HEK293 (cell line): ENCODE data around the gene ARNT2.
A peak's percentile ranks its signal among the peaks of the same experiment; 100 is the strongest.

Experiments used
- CTCF ChIA-PET: fragments of 350-600 bp; formaldehyde crosslinking; extraction: SDS; loops from one replicate; lab custom pipeline; 2021; ENCODE audit warnings: antibody characterized with exemption; lab: Yijun Ruan, JAX
- POLR2A ChIA-PET: fragments of 300-600 bp; formaldehyde crosslinking; extraction: SDS; loops from one replicate; lab custom pipeline; 2020; ENCODE audit warnings: antibody characterized with exemption, inconsistent platforms; lab: Yijun Ruan, JAX
- H3K27ac ChIP-seq: fragments of 200-500 bp; sonication (Bioruptor generic); 2 replicates; pipeline ENCODE4 v1.5.1; 2014; ENCODE audit warnings: low read depth, low read length, control low read depth, inconsistent platforms; ENCODE audit errors: extremely low read depth
- H3K36me3 ChIP-seq, 2 experiments: fragments of 200-500 bp in 1 of 2; sonication (Bioruptor generic) in 1 of 2; 1 replicate in 1 of 2; 2 replicates in 1 of 2; pipeline ENCODE4 v1.5.1; 2014 to 2017; ENCODE audit warnings: inconsistent platforms in 2 of 2, low read length in 2 of 2; ENCODE audit not compliant: control insufficient read depth in 2 of 2, insufficient read depth in 1 of 2
- H3K4me1 ChIP-seq: fragments of 200-500 bp; sonication (Bioruptor generic); 2 replicates; pipeline ENCODE4 v1.5.1; 2014; ENCODE audit warnings: mild to moderate bottlenecking, low read length, inconsistent platforms; ENCODE audit not compliant: control insufficient read depth, insufficient read depth
- H3K4me3 ChIP-seq: 2 replicates; pipeline ENCODE4 v1.5.1; 2011; ENCODE audit warnings: low read depth, mild to moderate bottlenecking, control low read depth, low read length, moderate library complexity
- H3K9me3 ChIP-seq: fragments of 200-500 bp; sonication (Bioruptor generic); 2 replicates; pipeline ENCODE4 v1.5.1; 2014; ENCODE audit warnings: low read depth, low read length, inconsistent platforms; ENCODE audit not compliant: control insufficient read depth, insufficient read depth
- FEZF1 ChIP-seq: fragments of 450-650 bp; formaldehyde crosslinking; IDR thresholded peaks from 2 replicates; pipeline ENCODE4 v1.5.1; 2016; ENCODE audit warnings: missing biosample characterization, missing genetic modification characterization
- HOXA7 ChIP-seq: sonication (generic); formaldehyde crosslinking; IDR thresholded peaks from 2 replicates; pipeline ENCODE4 v1.8.1; 2022; ENCODE audit warnings: missing genetic modification reagents, borderline replicate concordance
- KLF1 ChIP-seq: fragments of 450-650 bp; formaldehyde crosslinking; IDR thresholded peaks from 2 replicates; pipeline ENCODE4 v1.5.1; 2016; ENCODE audit warnings: missing biosample characterization, missing genetic modification characterization
- KLF8 ChIP-seq: fragments of 450-650 bp; formaldehyde crosslinking; IDR thresholded peaks from 2 replicates; pipeline ENCODE4 v1.5.1; 2016; ENCODE audit warnings: missing biosample characterization, missing genetic modification characterization
- MZF1 ChIP-seq: fragments of 450-650 bp; formaldehyde crosslinking; IDR thresholded peaks from 2 replicates; pipeline ENCODE4 v1.5.1; 2017; ENCODE audit warnings: missing biosample characterization, missing genetic modification characterization, borderline replicate concordance
- SP7 ChIP-seq: fragments of 450-650 bp; formaldehyde crosslinking; IDR thresholded peaks from 2 replicates; pipeline ENCODE4 v1.5.1; 2016; ENCODE audit warnings: missing biosample characterization, missing genetic modification characterization
- YY2 ChIP-seq: fragments of 450-650 bp; formaldehyde crosslinking; IDR thresholded peaks from 2 replicates; pipeline ENCODE4 v1.5.1; 2016; ENCODE audit warnings: missing biosample characterization, missing genetic modification characterization
- ZBTB21 ChIP-seq: fragments of 450-650 bp; formaldehyde crosslinking; IDR thresholded peaks from 2 replicates; pipeline ENCODE4 v1.5.1; 2017; ENCODE audit warnings: missing biosample characterization, missing genetic modification characterization
- ZIC2 ChIP-seq: fragments of 450-650 bp; formaldehyde crosslinking; IDR thresholded peaks from 2 replicates; pipeline ENCODE4 v1.5.1; 2016; ENCODE audit warnings: missing biosample characterization, missing genetic modification characterization
- ZNF121 ChIP-seq: fragments of 450-650 bp; formaldehyde crosslinking; IDR thresholded peaks from 2 replicates; pipeline ENCODE4 v1.5.1; 2016; ENCODE audit warnings: missing biosample characterization, missing genetic modification characterization
- ZNF148 ChIP-seq: fragments of 450-650 bp; formaldehyde crosslinking; IDR thresholded peaks from 2 replicates; pipeline ENCODE4 v1.5.0; 2017; ENCODE audit warnings: missing biosample characterization, missing genetic modification characterization, borderline replicate concordance
- ZNF280C ChIP-seq: fragments of 450-650 bp; formaldehyde crosslinking; IDR thresholded peaks from 2 replicates; pipeline ENCODE4 v1.5.1; 2016; ENCODE audit warnings: missing biosample characterization, missing genetic modification characterization
- ZNF391 ChIP-seq: fragments of 450-650 bp; formaldehyde crosslinking; IDR thresholded peaks from 2 replicates; pipeline ENCODE4 v1.5.1; 2016; ENCODE audit warnings: low read depth, missing biosample characterization, missing genetic modification characterization, borderline replicate concordance
- ZNF433 ChIP-seq: fragments of 450-650 bp; formaldehyde crosslinking; IDR thresholded peaks from 2 replicates; pipeline ENCODE4 v1.5.1; 2016; ENCODE audit warnings: missing biosample characterization, missing genetic modification characterization, low read depth
- ZNF549 ChIP-seq: fragments of 450-650 bp; IDR thresholded peaks from 2 replicates; pipeline ENCODE4 v1.5.1; 2018; ENCODE audit warnings: missing biosample characterization, missing genetic modification characterization, mild to moderate bottlenecking, inconsistent platforms, moderate library complexity
- ZNF558 ChIP-seq: fragments of 450-650 bp; formaldehyde crosslinking; IDR thresholded peaks from 2 replicates; pipeline ENCODE4 v1.5.1; 2016; ENCODE audit warnings: missing biosample characterization, missing genetic modification characterization
- ZNF596 ChIP-seq: fragments of 450-650 bp; IDR thresholded peaks from 2 replicates; pipeline ENCODE4 v1.5.0; 2018; ENCODE audit warnings: missing biosample characterization, mild to moderate bottlenecking, missing genetic modification characterization, moderate library complexity
- ZNF639 ChIP-seq: fragments of 450-650 bp; formaldehyde crosslinking; IDR thresholded peaks from 2 replicates; pipeline ENCODE4 v1.5.1; 2016; ENCODE audit warnings: missing biosample characterization, missing genetic modification characterization
- ZNF701 ChIP-seq: fragments of 450-650 bp; formaldehyde crosslinking; IDR thresholded peaks from 2 replicates; pipeline ENCODE4 v1.5.1; 2016; ENCODE audit warnings: missing biosample characterization, missing genetic modification characterization
- ZNF785 ChIP-seq: fragments of 450-650 bp; formaldehyde crosslinking; IDR thresholded peaks from 2 replicates; pipeline ENCODE4 v1.5.1; 2016; ENCODE audit warnings: missing biosample characterization, missing genetic modification characterization
- TF ChIP-seq, protein P1 (sequence below): fragments of 450-650 bp; formaldehyde crosslinking; IDR thresholded peaks from 2 replicates; pipeline ENCODE4 v1.5.1; 2016; ENCODE audit warnings: missing biosample characterization, missing genetic modification characterization

Gene ARNT2

GRCh38 chr15:80485370-80486164, 81.4 kb downstream of the ARNT2 start:
- TF ChIP-seq ZIC2 (tag by site-specific recombination) (peak; percentile 43; the same call in 1 of the 2 replicates), YY2 (tag by site-specific recombination) (no peak), MZF1 (tag by site-specific recombination) (no peak), ZNF549 (no peak)
- H3K27ac ChIP-seq, result no peak overlapping the region
- CTCF ChIA-PET, result no interaction called here
- peaks cover 8% of the 10 kb centered on the region for H3K4me1 ChIP-seq
- POLR2A ChIA-PET, result no interaction called here
- H3K9me3 ChIP-seq, result no peaks in the 10 kb centered on the region
- H3K4me3 ChIP-seq, result no peak overlapping the region
- H3K36me3 ChIP-seq, result no peaks in the 10 kb centered on the region

DNA sequence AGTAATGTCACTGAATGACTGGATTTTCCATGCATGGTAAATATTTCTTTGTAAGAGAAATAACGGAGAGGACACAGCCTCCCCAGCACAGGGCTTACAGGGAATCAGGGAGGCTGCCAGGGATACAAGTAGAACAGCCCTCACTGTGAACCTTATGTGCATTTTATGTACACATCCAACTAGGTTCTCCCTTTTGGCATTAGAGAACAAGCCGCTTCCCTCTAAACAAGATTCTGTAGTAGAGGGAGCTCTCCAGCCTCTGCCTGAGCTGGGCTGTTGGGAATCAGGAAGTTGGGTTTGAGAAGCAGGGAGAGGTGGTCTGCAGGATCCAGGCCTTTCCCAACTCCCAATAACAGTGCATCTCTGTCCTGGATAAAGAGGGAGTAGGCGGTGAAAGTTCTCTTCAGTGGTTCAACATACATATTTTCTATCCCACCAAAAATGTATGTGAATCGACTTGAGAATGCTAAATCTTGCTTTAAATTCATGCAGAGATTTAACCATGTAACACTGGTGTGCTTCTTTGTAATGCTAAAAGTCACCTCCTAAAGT, 83.7 kb downstream of the ARNT2 start:
- POLR2A ChIA-PET, result no interaction called here
- Histone ChIP-seq H3K36me3 (no peaks in the 10 kb centered on the region), H3K27ac (no peak overlapping the region), H3K4me3 (no peak overlapping the region), H3K9me3 (no peaks in the 10 kb centered on the region), H3K4me1 (peaks cover 8% of the 10 kb centered on the region)
- CTCF ChIA-PET, result interaction anchor here (0.7 kb wide), 1 partner anchor 52 kb away, joined by 5 read pairs; no protein-coding TSS in a partner anchor
- TF ChIP-seq ZNF701 (tag by site-specific recombination) (no peak), FEZF1 (no peak), MZF1 (tag by site-specific recombination) (no peak), ZNF639 (tag by site-specific recombination) (no peak), ZNF433 (tag by site-specific recombination) (no peak), ZBTB21 (tag by site-specific recombination) (no peak), KLF8 (tag by site-specific recombination) (no peak)

DNA sequence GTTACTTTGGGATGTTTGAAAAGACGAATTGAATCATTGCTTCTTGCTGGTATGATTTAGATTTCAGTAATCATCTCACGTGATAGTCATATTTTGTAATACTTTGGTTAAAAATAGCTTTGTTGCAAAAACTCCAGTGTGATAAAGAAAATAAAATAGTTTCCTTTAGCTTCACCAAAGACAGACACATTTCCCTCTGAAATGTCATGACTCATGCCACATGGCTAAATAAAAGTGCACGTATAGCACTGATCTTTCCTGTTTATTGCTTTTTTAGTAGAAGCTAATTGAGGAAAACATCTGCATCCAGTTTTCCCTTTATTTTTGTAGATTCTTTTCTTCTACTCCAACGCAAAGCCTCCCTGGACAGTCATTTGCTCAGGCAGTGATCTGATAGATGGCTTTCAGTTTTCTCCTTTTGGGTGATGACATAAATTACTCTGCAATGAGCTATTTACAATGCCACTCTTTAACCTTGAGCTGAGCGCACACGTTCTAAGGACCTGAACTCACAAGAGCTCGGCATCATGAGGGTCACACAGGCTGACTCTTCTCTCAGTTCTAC, 84.9 kb downstream of the ARNT2 start:
- Histone ChIP-seq H3K4me3 (no peak overlapping the region), H3K4me1 (peaks cover 6% of the 10 kb centered on the region), H3K36me3 (no peaks in the 10 kb centered on the region), H3K9me3 (no peaks in the 10 kb centered on the region), H3K27ac (no peak overlapping the region)
- ChIA-PET POLR2A (no interaction called here), CTCF (interaction anchor here (0.7 to 1.3 kb wide), 4 partner anchors 23 to 172 kb away, joined by 3 to 4 read pairs (median 3); no protein-coding TSS in a partner anchor)
- TF ChIP-seq ZNF785 (no peak), ZNF148 (tag by site-specific recombination) (no peak), ZNF558 (no peak), HOXA7 (CRISPR knock-in tag) (no peak), ZNF391 (no peak), ZNF121 (tag by site-specific recombination) (no peak), ZNF280C (no peak), SP7 (no peak), KLF1 (no peak), ZNF596 (tag by site-specific recombination) (no peak)
- TF ChIP-seq, protein P1, sequence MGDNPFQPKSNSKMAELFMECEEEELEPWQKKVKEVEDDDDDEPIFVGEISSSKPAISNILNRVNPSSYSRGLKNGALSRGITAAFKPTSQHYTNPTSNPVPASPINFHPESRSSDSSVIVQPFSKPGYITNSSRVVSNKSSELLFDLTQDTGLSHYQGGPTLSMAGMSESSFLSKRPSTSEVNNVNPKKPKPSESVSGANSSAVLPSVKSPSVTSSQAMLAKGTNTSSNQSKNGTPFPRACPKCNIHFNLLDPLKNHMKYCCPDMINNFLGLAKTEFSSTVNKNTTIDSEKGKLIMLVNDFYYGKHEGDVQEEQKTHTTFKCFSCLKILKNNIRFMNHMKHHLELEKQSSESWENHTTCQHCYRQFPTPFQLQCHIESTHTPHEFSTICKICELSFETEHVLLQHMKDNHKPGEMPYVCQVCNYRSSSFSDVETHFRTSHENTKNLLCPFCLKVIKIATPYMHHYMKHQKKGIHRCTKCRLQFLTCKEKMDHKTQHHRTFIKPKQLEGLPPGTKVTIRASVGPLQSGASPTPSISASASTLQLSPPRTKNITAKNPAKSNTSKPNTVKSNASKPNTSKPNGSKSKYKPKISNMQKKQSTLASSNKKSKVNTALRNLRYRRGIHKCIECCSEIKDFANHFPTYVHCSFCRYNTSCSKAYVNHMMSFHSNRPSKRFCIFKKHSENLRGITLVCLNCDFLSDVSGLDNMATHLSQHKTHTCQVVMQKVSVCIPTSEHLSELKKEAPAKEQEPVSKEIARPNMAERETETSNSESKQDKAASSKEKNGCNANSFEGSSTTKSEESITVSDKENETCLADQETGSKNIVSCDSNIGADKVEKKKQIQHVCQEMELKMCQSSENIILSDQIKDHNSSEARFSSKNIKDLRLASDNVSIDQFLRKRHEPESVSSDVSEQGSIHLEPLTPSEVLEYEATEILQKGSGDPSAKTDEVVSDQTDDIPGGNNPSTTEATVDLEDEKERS (tag by site-specific recombination), result no peak
